T-cell (primary cell): ENCODE results near the gene ANKLE2. TPM values are rescaled to one million over a fixed set of nuclear protein-coding genes. Genes with fewer than 3 reads are reported as not detected.

Experiments used
- ATAC-seq, 4 experiments: fragments of 200-7000 bp in 3 of 4; fragments of 150-1000 bp in 1 of 4; cut with Tn5 transposase; replicated peaks in 1 of 4; 1 replicate in 3 of 4; 2 replicates in 1 of 4; pipeline ENCODE4 v1.10.0; 2021; ENCODE audit warnings: moderate library complexity in 3 of 4, mild to moderate bottlenecking in 2 of 4, moderate number of reproducible peaks in 1 of 4
- CTCF ChIA-PET, 2 donors: fragments of 300-600 bp; sonication (Branson Sonifier 250); formaldehyde crosslinking; loops; one replicate each; lab custom pipeline; 2022; ENCODE audit warnings: antibody characterized with exemption in 2 of 2; lab: Charles Lee
- POLR2A ChIA-PET, 2 donors: fragments of 300-600 bp; sonication (Branson Sonifier 250); formaldehyde crosslinking; loops; one replicate each; lab custom pipeline; 2022; ENCODE audit warnings: antibody characterized with exemption in 2 of 2; lab: Charles Lee
- DNase-seq, 35 experiments: peaks; one replicate each; pipeline versions ENCODE4 v3.0.0 to v3.0.0-alpha.2; 2013 to 2023
- H3K27ac ChIP-seq: one replicate; pipeline ENCODE4 v1.5.1; 2013; ENCODE audit warnings: low read length
- H3K27me3 ChIP-seq, 2 experiments: replicated peaks in 1 of 2; 1 replicate in 1 of 2; 2 replicates in 1 of 2; pipeline versions ENCODE4 v1.6.1 to v1.7.0; 2013; ENCODE audit warnings: low read length in 1 of 2, mixed read lengths in 1 of 2; ENCODE audit not compliant: control insufficient read depth in 2 of 2, insufficient read depth in 2 of 2; ENCODE audit errors: extremely low read depth in 1 of 2
- H3K36me3 ChIP-seq, 2 donors: 1 replicate in 1 of 2; 2 replicates in 1 of 2; pipeline versions ENCODE4 v1.6.1 to v1.7.0; 2013; ENCODE audit warnings: low read length in 1 of 2; ENCODE audit not compliant: control insufficient read depth in 2 of 2, insufficient read depth in 1 of 2; ENCODE audit errors: extremely low read depth in 1 of 2
- H3K4me1 ChIP-seq, 2 experiments: 1 replicate in 1 of 2; 2 replicates in 1 of 2; pipeline versions ENCODE4 v1.6.1 to v1.7.0; 2013; ENCODE audit warnings: low read length in 2 of 2, mixed read lengths in 1 of 2; ENCODE audit not compliant: insufficient read depth in 2 of 2, control insufficient read depth in 1 of 2; ENCODE audit errors: extremely low read depth in 1 of 2
- H3K4me3 ChIP-seq, 2 donors: 1 replicate in 1 of 2; 2 replicates in 1 of 2; pipeline versions ENCODE4 v1.5.1 to v1.7.0; 2013; ENCODE audit warnings: mild to moderate bottlenecking in 2 of 2, low read length in 1 of 2, moderate library complexity in 1 of 2; ENCODE audit not compliant: control insufficient read depth in 1 of 2; ENCODE audit errors: extremely low read depth in 1 of 2
- H3K9me3 ChIP-seq: 2 replicates; pipeline ENCODE4 v1.7.0; 2013
- H3K27ac Mint-ChIP-seq, 2 donors: one replicate each; pipeline ENCODE4 v1.8.0; 2020 to 2021; ENCODE audit warnings: mild to moderate bottlenecking in 2 of 2, mixed read lengths in 2 of 2
- H3K27me3 Mint-ChIP-seq, 2 donors: one replicate each; pipeline ENCODE4 v1.8.0; 2021 to 2022; ENCODE audit warnings: mixed read lengths in 2 of 2
- H3K36me3 Mint-ChIP-seq: one replicate; pipeline ENCODE4 v1.8.0; 2021; ENCODE audit warnings: mixed read lengths
- H3K4me1 Mint-ChIP-seq, 3 donors: one replicate each; pipeline ENCODE4 v1.8.0; 2020 to 2022; ENCODE audit warnings: mixed read lengths in 3 of 3, mild to moderate bottlenecking in 1 of 3
- H3K4me3 Mint-ChIP-seq, 3 donors: one replicate each; pipeline ENCODE4 v1.8.0; 2020 to 2022; ENCODE audit warnings: mild to moderate bottlenecking in 3 of 3, mixed read lengths in 3 of 3, moderate library complexity in 3 of 3
- H3K9me3 Mint-ChIP-seq, 3 donors: one replicate each; pipeline ENCODE4 v1.8.0; 2020 to 2022; ENCODE audit warnings: mixed read lengths in 3 of 3
- WGBS: methylation state at CpG from one replicate; pipeline ENCODE4 v1.1.5; 2013; ENCODE audit warnings: missing lambda C conversion rate; ENCODE audit not compliant: insufficient coverage; 5-methylcytosine and 5-hydroxymethylcytosine counted together
- total RNA-seq, 35 experiments: library from RNA in 6 of 35; stranded (reverse) in 6 of 35; fragments of 120-200 nt in 1 of 35; gene quantifications; one replicate each; pipeline versions ENCODE4 v1.2.1 to v1.2.4 and lab custom pipeline; 2013 to 2026

ANKLE2 gene
- total RNA-seq, 5 donors from 2014 or later (not counting 1 experiment from before 2014, with no cell fraction given): 88.1 to 106 (median 94.3) TPM

DNA sequence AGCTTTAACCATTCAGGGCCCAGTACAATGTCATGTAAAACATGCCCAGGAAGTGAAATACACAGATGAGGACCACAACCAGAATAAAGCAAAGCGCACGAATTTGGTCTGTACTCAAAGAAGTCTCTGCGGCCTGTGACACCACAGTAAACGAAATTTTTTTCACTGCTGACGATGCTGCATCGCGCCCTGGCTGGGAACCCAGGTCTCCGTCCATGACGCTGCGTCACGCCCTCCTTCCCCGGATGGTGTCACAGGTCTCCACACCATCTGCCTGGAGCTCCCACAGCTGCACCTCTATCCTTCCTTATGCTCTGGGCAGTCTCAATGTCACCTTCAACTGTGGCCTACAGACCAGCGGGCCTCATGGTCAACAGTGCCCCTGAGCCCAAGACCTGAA, 17.8 kb downstream of the ANKLE2 start:
- Mint-ChIP-seq H3K27me3 (no peaks in the 10 kb centered on the region), H3K36me3 (peaks cover 64% of the 10 kb centered on the region), H3K4me3 (no peak overlapping the region), H3K9me3 (no peaks in the 10 kb centered on the region), H3K4me1 (peaks cover 7 to 11% (median 9%) of the 10 kb centered on the region in 3 donors), H3K27ac (no peak overlapping the region)
- no peaks in the 10 kb centered on the region for H3K9me3 ChIP-seq
- H3K4me1 ChIP-seq: no peaks in the 10 kb centered on the region
- no peak overlapping the region for H3K27ac ChIP-seq
- DNase-seq: no peak
- peaks cover 26 to 97% of the 10 kb centered on the region in 2 donors for H3K36me3 ChIP-seq
- no peak overlapping the region for H3K4me3 ChIP-seq
- POLR2A ChIA-PET: no interaction called here
- WGBS: 96% methylated on average over 13 of the region's 13 CpGs
- no peaks in the 10 kb centered on the region for H3K27me3 ChIP-seq
- CTCF ChIA-PET: no interaction called here
- no peak for ATAC-seq

DNA sequence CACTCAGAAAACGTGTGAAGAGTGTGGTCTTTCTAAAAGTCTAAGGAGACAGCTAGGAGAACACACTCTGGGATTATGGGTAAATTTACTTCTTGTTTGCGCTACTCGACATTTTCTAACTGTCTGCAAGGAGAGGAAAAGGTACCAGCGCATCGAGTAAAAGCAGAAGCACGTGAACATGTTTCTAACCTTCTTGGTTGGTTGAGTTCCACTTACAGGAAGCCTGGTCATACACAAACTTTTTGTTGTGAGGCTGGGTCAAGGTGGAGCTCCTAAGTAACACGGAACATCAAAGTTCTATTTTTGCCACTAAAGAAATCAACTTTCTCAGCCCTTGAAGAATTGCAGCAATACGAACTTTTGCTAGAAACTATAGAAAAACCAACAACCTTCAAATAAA, 20.0 kb downstream of the ANKLE2 start:
- H3K36me3 Mint-ChIP-seq: peaks cover 59% of the 10 kb centered on the region
- peak overlapping the region in 1 of 2 donors; percentile 49 for H3K27ac Mint-ChIP-seq
- Histone ChIP-seq H3K36me3 (peaks cover 20 to 92% of the 10 kb centered on the region in 2 donors), H3K4me3 (no peak overlapping the region), H3K27ac (no peak overlapping the region), H3K4me1 (no peaks in the 10 kb centered on the region), H3K27me3 (no peaks in the 10 kb centered on the region), H3K9me3 (no peaks in the 10 kb centered on the region)
- 88% methylated on average over 5 of the region's 8 CpGs for WGBS
- H3K27me3 Mint-ChIP-seq: no peaks in the 10 kb centered on the region
- no peaks in the 10 kb centered on the region for H3K9me3 Mint-ChIP-seq
- peaks cover 9 to 12% (median 12%) of the 10 kb centered on the region in 3 donors for H3K4me1 Mint-ChIP-seq
- no peak for DNase-seq
- POLR2A ChIA-PET: interaction anchor here in 1 of 2 donors (0.6 kb wide), 2 partner anchors 14 to 161 kb away, joined by 7 to 12 read pairs; no protein-coding TSS in a partner anchor
- CTCF ChIA-PET: interaction anchor here in 1 of 2 donors (0.6 kb wide), 1 partner anchor 329 kb away, joined by 3 read pairs; no protein-coding TSS in a partner anchor
- H3K4me3 Mint-ChIP-seq: no peak overlapping the region
- ATAC-seq: no peak

DNA sequence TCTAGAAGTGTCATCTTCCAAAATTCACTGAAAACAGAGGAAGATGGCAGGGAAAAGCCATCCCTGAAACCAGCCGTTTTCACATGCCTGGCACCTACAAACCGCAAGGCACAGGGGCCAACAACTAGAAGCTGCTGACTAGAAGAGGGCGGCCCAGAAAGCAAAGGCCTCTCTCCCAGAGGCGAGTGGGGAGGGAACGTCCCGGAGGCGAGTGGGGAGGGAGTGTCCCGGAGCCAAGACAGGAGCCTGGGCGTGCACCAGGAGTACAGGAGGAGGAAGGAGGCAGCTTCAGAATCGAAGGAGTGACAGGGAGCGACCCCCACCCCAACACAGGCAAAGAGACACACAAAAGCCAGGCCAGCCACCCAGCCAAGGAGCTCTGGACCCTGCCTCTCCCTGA, 21.0 kb downstream of the ANKLE2 start:
- peaks cover 54% of the 10 kb centered on the region for H3K36me3 Mint-ChIP-seq
- CTCF ChIA-PET: interaction anchor here in 1 of 2 donors (0.5 kb wide), 1 partner anchor 160 kb away, joined by 8 read pairs; no protein-coding TSS in a partner anchor
- DNase-seq: no peak

GRCh38 chr12:132740313-132740646, 21.4 kb downstream of the ANKLE2 start:
- Mint-ChIP-seq H3K27ac (no peak overlapping the region), H3K27me3 (no peaks in the 10 kb centered on the region), H3K4me3 (no peak overlapping the region), H3K9me3 (no peaks in the 10 kb centered on the region), H3K36me3 (peaks cover 54% of the 10 kb centered on the region), H3K4me1 (peaks cover 9 to 12% (median 12%) of the 10 kb centered on the region in 3 donors)
- no peak overlapping the region for H3K27ac ChIP-seq
- no peak for DNase-seq
- H3K27me3 ChIP-seq: no peaks in the 10 kb centered on the region
- no peak for ATAC-seq
- no peaks in the 10 kb centered on the region for H3K9me3 ChIP-seq
- WGBS: 97% methylated on average over 5 of the region's 6 CpGs
- peaks cover 21 to 92% of the 10 kb centered on the region in 2 donors for H3K36me3 ChIP-seq
- ChIA-PET CTCF (no interaction called here), POLR2A (no interaction called here)
- no peaks in the 10 kb centered on the region for H3K4me1 ChIP-seq
- no peak overlapping the region for H3K4me3 ChIP-seq

More for the DNA sequence above, 21.0 kb downstream of the ANKLE2 start:
- Mint-ChIP-seq H3K27ac (no peak overlapping the region), H3K27me3 (no peaks in the 10 kb centered on the region), H3K9me3 (no peaks in the 10 kb centered on the region), H3K4me1 (peaks cover 9 to 12% (median 12%) of the 10 kb centered on the region in 3 donors), H3K4me3 (no peak overlapping the region)
- Histone ChIP-seq H3K27me3 (no peaks in the 10 kb centered on the region), H3K36me3 (peaks cover 22 to 92% of the 10 kb centered on the region in 2 donors), H3K4me3 (no peak overlapping the region), H3K4me1 (no peaks in the 10 kb centered on the region), H3K9me3 (no peaks in the 10 kb centered on the region), H3K27ac (no peak overlapping the region)
- WGBS: 94% methylated on average over 2 of the region's 11 CpGs
- ATAC-seq: no peak
- POLR2A ChIA-PET: no interaction called here

DNA sequence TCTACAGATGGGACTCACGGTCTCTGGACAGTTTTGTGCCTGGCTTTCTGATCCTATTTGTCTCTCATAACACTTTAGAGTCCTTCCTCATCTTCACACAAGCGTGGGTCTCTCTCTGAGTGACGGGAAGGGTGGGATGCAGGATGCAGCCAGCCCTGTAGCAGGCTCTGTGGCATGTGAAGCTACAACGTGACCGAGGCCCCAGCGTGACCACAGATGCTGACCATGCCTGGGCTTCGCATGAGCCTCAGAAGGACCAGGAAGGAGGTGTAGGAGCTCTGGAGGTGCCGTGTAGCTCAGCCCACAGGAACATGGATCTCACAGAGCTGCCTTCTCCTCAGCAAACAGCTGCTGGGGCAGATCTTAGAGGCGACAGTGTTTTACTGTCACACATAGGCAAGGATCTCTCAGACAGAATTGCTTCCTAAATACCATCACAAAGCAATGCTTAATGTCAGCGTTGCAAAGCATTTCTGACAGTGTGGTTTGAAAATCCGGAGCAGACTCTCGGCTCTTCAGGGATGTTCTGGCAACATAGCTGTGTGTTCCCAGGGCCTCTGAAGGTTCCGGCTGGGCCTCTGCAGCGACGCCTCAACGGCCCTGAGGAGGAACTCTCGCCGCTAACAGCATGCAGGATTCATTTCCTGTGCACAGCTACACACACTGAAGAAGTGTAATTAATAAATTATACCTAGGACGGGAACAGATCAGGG, 21.9 kb downstream of the ANKLE2 start:
- DNase-seq (no peak), ATAC-seq (no peak)
- Histone ChIP-seq H3K36me3 (peaks cover 22 to 92% of the 10 kb centered on the region in 2 donors), H3K4me3 (no peak overlapping the region), H3K9me3 (no peaks in the 10 kb centered on the region), H3K27me3 (no peaks in the 10 kb centered on the region), H3K4me1 (no peaks in the 10 kb centered on the region), H3K27ac (no peak overlapping the region)
- Mint-ChIP-seq H3K36me3 (peaks cover 53% of the 10 kb centered on the region), H3K4me1 (peaks cover 9 to 12% (median 12%) of the 10 kb centered on the region in 3 donors), H3K27ac (peak overlapping the region in 1 of 2 donors; percentile 39), H3K4me3 (no peak overlapping the region), H3K27me3 (no peaks in the 10 kb centered on the region), H3K9me3 (no peaks in the 10 kb centered on the region)
- WGBS: 94% methylated on average over 12 of the region's 19 CpGs
- ChIA-PET CTCF (no interaction called here), POLR2A (no interaction called here)

DNA sequence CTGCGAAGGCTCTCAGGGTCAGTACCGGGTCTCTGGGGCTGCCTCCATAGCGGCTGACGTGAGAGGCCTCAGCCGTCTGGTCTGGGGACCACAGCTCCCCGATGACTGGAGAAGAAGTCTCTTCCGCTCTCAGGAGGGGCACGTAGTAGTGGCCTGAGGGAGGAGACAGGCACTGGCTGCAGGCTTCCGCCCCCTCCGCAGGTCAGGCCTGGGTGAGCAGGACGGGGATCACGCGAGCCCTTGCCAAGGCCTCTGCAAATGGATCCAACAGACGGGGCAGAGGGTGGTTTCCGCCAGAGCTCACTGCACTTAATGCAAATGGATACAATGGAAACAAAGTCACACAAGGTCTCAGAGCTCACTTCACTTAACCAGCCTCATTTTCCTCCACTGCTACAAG, 24.7 kb downstream of the ANKLE2 start:
- Mint-ChIP-seq H3K27me3 (no peaks in the 10 kb centered on the region), H3K36me3 (peaks cover 59% of the 10 kb centered on the region), H3K4me1 (peaks cover 2 to 5% (median 2%) of the 10 kb centered on the region in 3 donors), H3K27ac (no peak overlapping the region), H3K9me3 (no peaks in the 10 kb centered on the region), H3K4me3 (no peak overlapping the region)
- WGBS: 98% methylated on average over 14 of the region's 15 CpGs
- ChIA-PET POLR2A (no interaction called here), CTCF (interaction anchor here in 1 of 2 donors (0.6 kb wide), 1 partner anchor 15 kb away, joined by 3 read pairs; no protein-coding TSS in a partner anchor)
- ATAC-seq: no peak
- Histone ChIP-seq H3K27ac (no peak overlapping the region), H3K4me3 (no peak overlapping the region), H3K36me3 (peaks cover 17 to 89% of the 10 kb centered on the region in 2 donors), H3K4me1 (no peaks in the 10 kb centered on the region), H3K27me3 (no peaks in the 10 kb centered on the region), H3K9me3 (no peaks in the 10 kb centered on the region)
- no peak for DNase-seq
